SJCRH30 (cell line): ENCODE results near the gene UBR1. TPM values are rescaled to one million over a fixed set of nuclear protein-coding genes. Genes with fewer than 3 reads are reported as not detected.

Experiments
- DNase-seq, 2 experiments: peaks; one replicate each; pipeline ENCODE4 v3.0.0-alpha.2; 2015 to 2020
- H3K27ac ChIP-seq: fragments of 250-450 bp; sonication (Bioruptor Pico); 2 replicates; pipeline ENCODE4 v1.5.1; 2020; ENCODE audit warnings: mild to moderate bottlenecking, moderate library complexity
- H3K27me3 ChIP-seq: fragments of 250-450 bp; sonication (Bioruptor Pico); 2 replicates; pipeline ENCODE4 v1.5.1; 2020; ENCODE audit warnings: mild to moderate bottlenecking, moderate library complexity
- H3K36me3 ChIP-seq: fragments of 250-450 bp; sonication (Bioruptor Pico); 2 replicates; pipeline ENCODE4 v1.5.1; 2020; ENCODE audit warnings: mild to moderate bottlenecking, moderate library complexity
- H3K4me1 ChIP-seq: fragments of 250-450 bp; sonication (Bioruptor Pico); 2 replicates; pipeline ENCODE4 v1.5.1; 2020; ENCODE audit warnings: mild to moderate bottlenecking, moderate library complexity
- H3K4me3 ChIP-seq: fragments of 250-450 bp; sonication (Bioruptor Pico); 2 replicates; pipeline ENCODE4 v1.5.1; 2020; ENCODE audit warnings: mild to moderate bottlenecking, moderate library complexity
- H3K9me3 ChIP-seq: fragments of 250-450 bp; sonication (Bioruptor Pico); replicated peaks from 2 replicates; pipeline ENCODE4 v1.5.1; 2020; ENCODE audit warnings: mild to moderate bottlenecking, moderate library complexity
- total RNA-seq: library from RNA; depleted of rRNA; stranded (reverse); fragments of >200 nt; shearing (Covaris generic); gene quantifications from 2 replicates; pipeline ENCODE4 v1.2.3, GENCODE V29; 2014

The UBR1 gene
- total RNA-seq, 1 experiment from 2014 or later = 27.5 TPM

GRCh38 chr15:43127752-43128151, 21.9 kb upstream of the UBR1 start:
- no peaks in the 10 kb centered on the region for H3K27me3 ChIP-seq
- no peak overlapping the region for H3K27ac ChIP-seq
- no peak overlapping the region for H3K4me3 ChIP-seq
- no peak for DNase-seq
- no peaks in the 10 kb centered on the region for H3K36me3 ChIP-seq
- H3K9me3 ChIP-seq = peaks cover 9% of the 10 kb centered on the region; the same call in 1 of the 2 replicates
- H3K4me1 ChIP-seq = no peaks in the 10 kb centered on the region

- H3K4me3 ChIP-seq = no peak overlapping the region
- no peaks in the 10 kb centered on the region for H3K36me3 ChIP-seq
- no peaks in the 10 kb centered on the region for H3K4me1 ChIP-seq
- H3K9me3 ChIP-seq = peaks cover 9% of the 10 kb centered on the region; the same call in 1 of the 2 replicates
- no peak for DNase-seq
- H3K27me3 ChIP-seq = no peaks in the 10 kb centered on the region
- H3K27ac ChIP-seq = no peak overlapping the region
Measured at GRCh38 chr15:43126356-43126755, 20.5 kb upstream of the UBR1 start.

- H3K9me3 ChIP-seq = peaks cover 9% of the 10 kb centered on the region; the same call in 1 of the 2 replicates
- DNase-seq = no peak
Measured at GRCh38 chr15:43125100-43125661, 19.3 kb upstream of the UBR1 start.

GRCh38 chr15:43121863-43122262, 16.0 kb upstream of the UBR1 start:
- Histone ChIP-seq H3K27me3 (no peaks in the 10 kb centered on the region), H3K36me3 (no peaks in the 10 kb centered on the region), H3K9me3 (no peaks in the 10 kb centered on the region), H3K4me3 (no peak overlapping the region), H3K27ac (no peak overlapping the region), H3K4me1 (no peaks in the 10 kb centered on the region)
- no peak for DNase-seq

More at GRCh38 chr15:43125100-43125661, 19.3 kb upstream of the UBR1 start:
- no peak overlapping the region for H3K27ac ChIP-seq
- H3K4me1 ChIP-seq = no peaks in the 10 kb centered on the region
- no peak overlapping the region for H3K4me3 ChIP-seq
- H3K36me3 ChIP-seq = no peaks in the 10 kb centered on the region
- H3K27me3 ChIP-seq = no peaks in the 10 kb centered on the region

GRCh38 chr15:43118829-43119228, 13.0 kb upstream of the UBR1 start:
- no peaks in the 10 kb centered on the region for H3K36me3 ChIP-seq
- no peak overlapping the region for H3K4me3 ChIP-seq
- H3K27ac ChIP-seq = no peak overlapping the region
- no peaks in the 10 kb centered on the region for H3K4me1 ChIP-seq
- H3K27me3 ChIP-seq = no peaks in the 10 kb centered on the region
- no peaks in the 10 kb centered on the region for H3K9me3 ChIP-seq
- no peak for DNase-seq

GRCh38 chr15:43118286-43118685, 12.4 kb upstream of the UBR1 start:
- H3K4me1 ChIP-seq = no peaks in the 10 kb centered on the region
- H3K27ac ChIP-seq = no peak overlapping the region
- DNase-seq = no peak
- H3K27me3 ChIP-seq = no peaks in the 10 kb centered on the region
- no peak overlapping the region for H3K4me3 ChIP-seq
- H3K36me3 ChIP-seq = no peaks in the 10 kb centered on the region
- H3K9me3 ChIP-seq = no peaks in the 10 kb centered on the region

GRCh38 chr15:43111354-43111753, 5.5 kb upstream of the UBR1 start:
- H3K9me3 ChIP-seq = no peaks in the 10 kb centered on the region
- no peak overlapping the region for H3K4me3 ChIP-seq
- H3K36me3 ChIP-seq = no peaks in the 10 kb centered on the region
- H3K27ac ChIP-seq = no peak overlapping the region
- H3K4me1 ChIP-seq = no peaks in the 10 kb centered on the region; the same call in 1 of the 2 replicates
- H3K27me3 ChIP-seq = no peaks in the 10 kb centered on the region
- DNase-seq = no peak

- Histone ChIP-seq H3K4me1 (peaks cover 4% of the 10 kb centered on the region; the same call in 1 of the 2 replicates), H3K9me3 (no peaks in the 10 kb centered on the region), H3K27me3 (no peaks in the 10 kb centered on the region), H3K36me3 (peaks cover 9% of the 10 kb centered on the region), H3K27ac (no peak overlapping the region), H3K4me3 (no peak overlapping the region)
- no peak for DNase-seq
Measured at GRCh38 chr15:43107751-43108150, 1.9 kb upstream of the UBR1 start.

GRCh38 chr15:43106486-43106829, 620 bp upstream of the UBR1 start:
- Histone ChIP-seq H3K4me1 (peaks cover 4% of the 10 kb centered on the region; the same call in 1 of the 2 replicates), H3K36me3 (peaks cover 9% of the 10 kb centered on the region), H3K27ac (peak overlapping the region; percentile 46; the same call in 1 of the 2 replicates), H3K4me3 (peak overlapping the region; percentile 86), H3K9me3 (no peaks in the 10 kb centered on the region), H3K27me3 (no peaks in the 10 kb centered on the region)
- DNase-seq = no peak

GRCh38 chr15:43105077-43105736, 631 bp downstream of the UBR1 start:
- Histone ChIP-seq H3K27ac (peak overlapping the region; percentile 46), H3K36me3 (peaks cover 9% of the 10 kb centered on the region), H3K9me3 (no peaks in the 10 kb centered on the region), H3K27me3 (no peaks in the 10 kb centered on the region), H3K4me3 (peak overlapping the region; percentile 86), H3K4me1 (peaks cover 4% of the 10 kb centered on the region; the same call in 1 of the 2 replicates)
- peak in 1 of 2 experiments; percentile 26 for DNase-seq

- Histone ChIP-seq H3K4me1 (peaks cover 4% of the 10 kb centered on the region; the same call in 1 of the 2 replicates), H3K4me3 (no peak overlapping the region), H3K9me3 (no peaks in the 10 kb centered on the region), H3K27me3 (no peaks in the 10 kb centered on the region), H3K27ac (no peak overlapping the region), H3K36me3 (peaks cover 11% of the 10 kb centered on the region)
- no peak for DNase-seq
Measured at GRCh38 chr15:43104426-43104825, 1.4 kb downstream of the UBR1 start.

GRCh38 chr15:43103907-43104306, 1.9 kb downstream of the UBR1 start:
- H3K27ac ChIP-seq = no peak overlapping the region
- no peaks in the 10 kb centered on the region for H3K9me3 ChIP-seq
- H3K4me1 ChIP-seq = peaks cover 4% of the 10 kb centered on the region; the same call in 1 of the 2 replicates
- H3K4me3 ChIP-seq = no peak overlapping the region
- DNase-seq = no peak
- H3K27me3 ChIP-seq = no peaks in the 10 kb centered on the region
- H3K36me3 ChIP-seq = peaks cover 13% of the 10 kb centered on the region

- H3K36me3 ChIP-seq = peaks cover 14% of the 10 kb centered on the region
- H3K9me3 ChIP-seq = no peaks in the 10 kb centered on the region; the same call in 1 of the 2 replicates
- H3K4me1 ChIP-seq = peaks cover 4% of the 10 kb centered on the region; the same call in 1 of the 2 replicates
- H3K4me3 ChIP-seq = no peak overlapping the region
- H3K27ac ChIP-seq = no peak overlapping the region
- no peaks in the 10 kb centered on the region for H3K27me3 ChIP-seq
- DNase-seq = no peak
Measured at GRCh38 chr15:43102187-43102586, 3.7 kb downstream of the UBR1 start.

- Histone ChIP-seq H3K27ac (no peak overlapping the region), H3K4me1 (0 out of 2 replicates have a peak, but pooled peaks cover 4% of the 10 kb centered on the region)
- DNase-seq = no peak
Measured at GRCh38 chr15:43100971-43101370, 4.9 kb downstream of the UBR1 start.

GRCh38 chr15:43099105-43099845, 6.6 kb downstream of the UBR1 start:
- no peak for DNase-seq
- H3K27ac ChIP-seq = no peak overlapping the region
- H3K9me3 ChIP-seq = no peaks in the 10 kb centered on the region; the same call in 1 of the 2 replicates
- peaks cover 16% of the 10 kb centered on the region for H3K36me3 ChIP-seq
- H3K27me3 ChIP-seq = no peaks in the 10 kb centered on the region
- no peak overlapping the region for H3K4me3 ChIP-seq
- no peaks in the 10 kb centered on the region for H3K4me1 ChIP-seq

More at GRCh38 chr15:43100971-43101370, 4.9 kb downstream of the UBR1 start:
- no peaks in the 10 kb centered on the region; the same call in 1 of the 2 replicates for H3K9me3 ChIP-seq
- peaks cover 15% of the 10 kb centered on the region for H3K36me3 ChIP-seq
- no peak overlapping the region for H3K4me3 ChIP-seq
- H3K27me3 ChIP-seq = no peaks in the 10 kb centered on the region
